ENCODE data around the gene S100A11. TPM values are rescaled to one million over a fixed set of nuclear protein-coding genes. Genes with fewer than 3 reads are reported as not detected.
A peak's percentile ranks its signal among the peaks of the same experiment; 100 is the strongest.

S100A11 gene
- total and polyA plus RNA-seq, 9 of the 15 experiments (the other 6 are each of a cell fraction or from before 2014, with no cell fraction given) = 131 to 808 (median 235) TPM

DNA sequence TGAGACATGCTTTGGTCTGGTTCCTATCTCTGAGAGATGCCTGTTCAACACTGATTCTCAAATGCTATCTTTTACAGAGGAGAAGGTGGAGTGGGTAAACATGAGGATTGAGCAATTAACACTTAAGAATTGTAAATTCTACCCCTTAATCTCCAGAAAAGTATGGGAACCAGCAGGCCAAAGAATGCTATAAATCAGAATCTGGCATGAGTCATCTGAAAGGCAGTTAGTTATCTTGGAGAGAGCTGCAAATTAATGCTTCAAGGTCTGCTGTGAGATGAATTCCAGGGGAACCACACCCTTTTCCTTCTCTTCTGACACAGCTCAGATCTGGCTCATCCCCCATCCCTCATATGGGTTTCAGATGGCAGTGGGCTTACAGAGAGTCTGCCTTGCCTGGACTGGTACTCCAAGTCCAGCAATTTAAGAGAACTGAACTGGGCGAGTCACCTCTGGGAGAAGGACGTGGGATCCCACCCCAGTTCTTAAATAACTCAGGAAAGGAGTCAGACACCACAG is 48.3 kb downstream of the S100A11 start (continued):
- TF ChIP-seq, protein P1, sequence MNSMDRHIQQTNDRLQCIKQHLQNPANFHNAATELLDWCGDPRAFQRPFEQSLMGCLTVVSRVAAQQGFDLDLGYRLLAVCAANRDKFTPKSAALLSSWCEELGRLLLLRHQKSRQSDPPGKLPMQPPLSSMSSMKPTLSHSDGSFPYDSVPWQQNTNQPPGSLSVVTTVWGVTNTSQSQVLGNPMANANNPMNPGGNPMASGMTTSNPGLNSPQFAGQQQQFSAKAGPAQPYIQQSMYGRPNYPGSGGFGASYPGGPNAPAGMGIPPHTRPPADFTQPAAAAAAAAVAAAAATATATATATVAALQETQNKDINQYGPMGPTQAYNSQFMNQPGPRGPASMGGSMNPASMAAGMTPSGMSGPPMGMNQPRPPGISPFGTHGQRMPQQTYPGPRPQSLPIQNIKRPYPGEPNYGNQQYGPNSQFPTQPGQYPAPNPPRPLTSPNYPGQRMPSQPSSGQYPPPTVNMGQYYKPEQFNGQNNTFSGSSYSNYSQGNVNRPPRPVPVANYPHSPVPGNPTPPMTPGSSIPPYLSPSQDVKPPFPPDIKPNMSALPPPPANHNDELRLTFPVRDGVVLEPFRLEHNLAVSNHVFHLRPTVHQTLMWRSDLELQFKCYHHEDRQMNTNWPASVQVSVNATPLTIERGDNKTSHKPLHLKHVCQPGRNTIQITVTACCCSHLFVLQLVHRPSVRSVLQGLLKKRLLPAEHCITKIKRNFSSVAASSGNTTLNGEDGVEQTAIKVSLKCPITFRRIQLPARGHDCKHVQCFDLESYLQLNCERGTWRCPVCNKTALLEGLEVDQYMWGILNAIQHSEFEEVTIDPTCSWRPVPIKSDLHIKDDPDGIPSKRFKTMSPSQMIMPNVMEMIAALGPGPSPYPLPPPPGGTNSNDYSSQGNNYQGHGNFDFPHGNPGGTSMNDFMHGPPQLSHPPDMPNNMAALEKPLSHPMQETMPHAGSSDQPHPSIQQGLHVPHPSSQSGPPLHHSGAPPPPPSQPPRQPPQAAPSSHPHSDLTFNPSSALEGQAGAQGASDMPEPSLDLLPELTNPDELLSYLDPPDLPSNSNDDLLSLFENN (IDR thresholded peaks at IDR 0.05; ENCODE audit: low read depth in 2 of 2, low read length in 2 of 2) = 0 out of 4 replicates have a peak, but pooled peaks of 1 of the 2 experiments have one; percentile 39
- TF ChIP-seq NR4A1 (CRISPR knock-in tag; IDR thresholded peaks at IDR 0.05) = no peak
- TF ChIP-seq NR4A1 (tag; IDR thresholded peaks at IDR 0.05) = peak; percentile 74; the same call in 1 of the 2 replicates
- no peak for TF ChIP-seq IRF2 (CRISPR knock-in tag; IDR thresholded peaks at IDR 0.05)
- 0 out of 2 replicates have a peak, but pooled peaks have one; percentile 47 for TF ChIP-seq ATF7 (IDR thresholded peaks at IDR 0.05)
- no peak for TF ChIP-seq MTA3 (IDR thresholded peaks at IDR 0.05; ENCODE audit: borderline replicate concordance)
- TF ChIP-seq ZNF75A (CRISPR knock-in tag; IDR thresholded peaks at IDR 0.05) = no peak
- TF ChIP-seq NR2C1 (IDR thresholded peaks at IDR 0.05) = no peak
- TF ChIP-seq NR2C1 (tag; IDR thresholded peaks at IDR 0.05) = peak; percentile 35; the same call in 1 of the 2 replicates
- TF ChIP-seq, protein P2, sequence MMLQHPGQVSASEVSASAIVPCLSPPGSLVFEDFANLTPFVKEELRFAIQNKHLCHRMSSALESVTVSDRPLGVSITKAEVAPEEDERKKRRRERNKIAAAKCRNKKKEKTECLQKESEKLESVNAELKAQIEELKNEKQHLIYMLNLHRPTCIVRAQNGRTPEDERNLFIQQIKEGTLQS (IDR thresholded peaks at IDR 0.05) = peak; percentile 94
- TF ChIP-seq, protein P2 (CRISPR knock-in tag; conservative IDR thresholded peaks at IDR 0.05) = no peak; the same call in 1 of the 2 replicates
- no peak for TF ChIP-seq SRSF9 (IDR thresholded peaks at IDR 0.05; ENCODE audit: borderline replicate concordance, low read depth, low read length)
- TF ChIP-seq MBD2 (IDR thresholded peaks at IDR 0.05; ENCODE audit: borderline replicate concordance, low read depth) = 0 out of 2 replicates have a peak, but pooled peaks have one; percentile 26
- no peak for TF ChIP-seq ZNF316 (IDR thresholded peaks at IDR 0.05)
- peak; percentile 90 for TF ChIP-seq KLF16 (IDR thresholded peaks at IDR 0.05)
- peak; percentile 78; the same call in 1 of the 2 replicates for TF ChIP-seq FOXA1 (IDR thresholded peaks at IDR 0.05; ENCODE audit: borderline replicate concordance)
